Measurements from ENCODE around the gene ITGA8.
"Not testable (repeated sequence)": the region's sequence is repeated elsewhere in the genome, so short reads cannot be mapped to it uniquely, and the experiment has no call there.

Gene ITGA8

GRCh38 chr10:15485684-15486316 lies 233.9 kb downstream of the ITGA8 start:
- no peak for DNase-seq

GRCh38 chr10:15485027-15485426 lies 234.7 kb downstream of the ITGA8 start:
- no peak for DNase-seq

GRCh38 chr10:15484128-15484527 lies 235.6 kb downstream of the ITGA8 start:
- no peak for DNase-seq

- no peak for DNase-seq
Observed at GRCh38 chr10:15483215-15484075, 236.3 kb downstream of the ITGA8 start.

GRCh38 chr10:15482156-15482555 lies 237.6 kb downstream of the ITGA8 start:
- no peak for DNase-seq

- no peak for DNase-seq
Observed at GRCh38 chr10:15478950-15479349, 240.8 kb downstream of the ITGA8 start.

GRCh38 chr10:15478429-15478828 lies 241.3 kb downstream of the ITGA8 start:
- no peak for DNase-seq

- no peak for DNase-seq
Observed at GRCh38 chr10:15476337-15476736, 243.4 kb downstream of the ITGA8 start.

GRCh38 chr10:15475439-15475838 lies 244.3 kb downstream of the ITGA8 start:
- not testable (repeated sequence) for DNase-seq

GRCh38 chr10:15474671-15475070 lies 245.1 kb downstream of the ITGA8 start:
- DNase-seq = no peak

- no peak for DNase-seq
Observed at GRCh38 chr10:15473396-15473767, 246.3 kb downstream of the ITGA8 start.

GRCh38 chr10:15472431-15473395 lies 247.0 kb downstream of the ITGA8 start:
- no peak for DNase-seq

GRCh38 chr10:15472008-15472407 lies 247.7 kb downstream of the ITGA8 start:
- DNase-seq = no peak

- DNase-seq = no peak
Observed at GRCh38 chr10:15469111-15469510, 250.6 kb downstream of the ITGA8 start.

GRCh38 chr10:15464381-15464780 lies 255.3 kb downstream of the ITGA8 start:
- no peak for DNase-seq

Measured in RPMI8226 (cell line).